ENCODE results near the gene SFRP5.

Gene SFRP5

GRCh38 chr10:97773096-97773495, 1.3 kb upstream of the SFRP5 start:
- TF ChIP-seq POU6F1 (CRISPR knock-in tag; IDR thresholded peaks at IDR 0.05; ENCODE audit: borderline replicate concordance, low read depth): no peak
- no peak for TF ChIP-seq CREB5 (CRISPR knock-in tag; IDR thresholded peaks at IDR 0.05; ENCODE audit: low read depth)
- no peak for TF ChIP-seq PPARA (CRISPR knock-in tag; IDR thresholded peaks at IDR 0.05; ENCODE audit: borderline replicate concordance)
- no peak for TF ChIP-seq ESRRG (CRISPR knock-in tag; IDR thresholded peaks at IDR 0.05)
- no peak for TF ChIP-seq TCF4 (CRISPR knock-in tag; IDR thresholded peaks at IDR 0.05; ENCODE audit: borderline replicate concordance)
- no peak for TF ChIP-seq ZFP3 (CRISPR knock-in tag; IDR thresholded peaks at IDR 0.05)
- TF ChIP-seq ZNF565 (CRISPR knock-in tag; conservative IDR thresholded peaks at IDR 0.05; ENCODE audit: low read depth): no peak
- TF ChIP-seq ZNF8 (CRISPR knock-in tag; IDR thresholded peaks at IDR 0.05): no peak
- no peak for TF ChIP-seq ZNF70 (CRISPR knock-in tag; IDR thresholded peaks at IDR 0.05)
- no peak for TF ChIP-seq ARNTL (CRISPR knock-in tag; IDR thresholded peaks at IDR 0.05; ENCODE audit: borderline replicate concordance, low read depth)
- TF ChIP-seq PATZ1 (CRISPR knock-in tag; IDR thresholded peaks at IDR 0.05; ENCODE audit: borderline replicate concordance): no peak
- no peak for ATAC-seq

GRCh38 chr10:97771055-97771891, 526 bp downstream of the SFRP5 start:
- peak; percentile 55 for ATAC-seq
- TF ChIP-seq CSRNP3 (CRISPR knock-in tag; IDR thresholded peaks at IDR 0.05) (no peak), CREB5 (CRISPR knock-in tag; IDR thresholded peaks at IDR 0.05; ENCODE audit: low read depth) (no peak), CSDC2 (CRISPR knock-in tag; IDR thresholded peaks at IDR 0.05) (no peak), PPARA (CRISPR knock-in tag; IDR thresholded peaks at IDR 0.05; ENCODE audit: borderline replicate concordance) (no peak), ESRRG (CRISPR knock-in tag; IDR thresholded peaks at IDR 0.05) (no peak), TSHZ2 (CRISPR knock-in tag; IDR thresholded peaks at IDR 0.05) (no peak), BACH2 (CRISPR knock-in tag; IDR thresholded peaks at IDR 0.05; ENCODE audit: borderline replicate concordance) (no peak), POU6F1 (CRISPR knock-in tag; IDR thresholded peaks at IDR 0.05; ENCODE audit: borderline replicate concordance, low read depth) (no peak), ZNF70 (CRISPR knock-in tag; IDR thresholded peaks at IDR 0.05) (no peak), TCF4 (CRISPR knock-in tag; IDR thresholded peaks at IDR 0.05; ENCODE audit: borderline replicate concordance) (no peak), ZFP3 (CRISPR knock-in tag; IDR thresholded peaks at IDR 0.05) (no peak), ISL1 (CRISPR knock-in tag; IDR thresholded peaks at IDR 0.05) (no peak), ARNTL (CRISPR knock-in tag; IDR thresholded peaks at IDR 0.05; ENCODE audit: borderline replicate concordance, low read depth) (no peak), TOX (CRISPR knock-in tag; IDR thresholded peaks at IDR 0.05; ENCODE audit: borderline replicate concordance) (no peak), ZC3H10 (CRISPR knock-in tag; IDR thresholded peaks at IDR 0.05) (no peak), ZNF565 (CRISPR knock-in tag; conservative IDR thresholded peaks at IDR 0.05; ENCODE audit: low read depth) (no peak), RARB (CRISPR knock-in tag; IDR thresholded peaks at IDR 0.05) (no peak), ZFP30 (CRISPR knock-in tag; IDR thresholded peaks at IDR 0.05) (no peak), PATZ1 (CRISPR knock-in tag; IDR thresholded peaks at IDR 0.05; ENCODE audit: borderline replicate concordance) (no peak), ZNF8 (CRISPR knock-in tag; IDR thresholded peaks at IDR 0.05) (no peak)
